Transverse colon (tissue), 4 donors: Measurements from ENCODE around the gene OR4F15. TPM values are rescaled to one million over a fixed set of nuclear protein-coding genes. Genes with fewer than 3 reads are reported as not detected.
"Not testable (repeated sequence)": the region's sequence is repeated elsewhere in the genome, so short reads cannot be mapped to it uniquely, and the experiment has no call there.

Experiments used
- DNase-seq: peaks from one replicate; pipeline ENCODE4 v3.0.0-alpha.2; 2019
- H3K27ac ChIP-seq, 4 donors: fragments of 200-600 bp; sonication (generic); 2 replicates each; pipeline ENCODE4 v1.5.1; 2016 to 2018; ENCODE audit warnings: inconsistent platforms in 4 of 4
- H3K27me3 ChIP-seq: fragments of 200-600 bp; sonication (generic); 2 replicates; pipeline ENCODE4 v1.5.1; 2017; ENCODE audit warnings: inconsistent platforms
- H3K36me3 ChIP-seq, 4 donors: fragments of 200-600 bp; sonication (generic); 2 replicates each; pipeline ENCODE4 v1.5.1; 2017 to 2019; ENCODE audit warnings: inconsistent platforms in 4 of 4
- H3K4me1 ChIP-seq, 4 donors: fragments of 200-600 bp; sonication (generic); 2 replicates each; pipeline ENCODE4 v1.5.1; 2017 to 2020; ENCODE audit warnings: inconsistent platforms in 4 of 4
- H3K4me3 ChIP-seq, 4 donors: fragments of 200-600 bp; sonication (generic); 1 replicate in 1 of 4; 2 replicates in 3 of 4; pipeline versions ENCODE4 v1.5.1 to v1.6.1; 2017 to 2019; ENCODE audit warnings: inconsistent platforms in 4 of 4
- H3K9me3 ChIP-seq, 2 donors: fragments of 200-600 bp; sonication (generic); 2 replicates each; pipeline ENCODE4 v1.5.1; 2017 to 2019; ENCODE audit warnings: inconsistent platforms in 2 of 2
- CTCF ChIP-seq, 5 experiments: fragments of 200-600 bp in 3 of 5; fragments of 450-650 bp in 2 of 5; sonication (generic) in 3 of 5; IDR thresholded peaks; 1 replicate in 2 of 5; 2 replicates in 3 of 5; pipeline ENCODE4 v1.5.1; 2016 to 2017; ENCODE audit warnings: antibody characterized with exemption in 5 of 5, inconsistent platforms in 3 of 5, mild to moderate bottlenecking in 2 of 5, moderate library complexity in 1 of 5
- EP300 ChIP-seq: sonication (generic); formaldehyde crosslinking; IDR thresholded peaks from one replicate; pipeline ENCODE4 v1.6.1; 2017; ENCODE audit warnings: antibody characterized with exemption, low read depth
- POLR2A ChIP-seq: fragments of 450-650 bp; IDR thresholded peaks from one replicate; pipeline ENCODE4 v1.6.1; 2016; ENCODE audit warnings: antibody characterized with exemption, mild to moderate bottlenecking, moderate library complexity
- POLR2AphosphoS5 ChIP-seq, 3 donors: sonication (generic); formaldehyde crosslinking; IDR thresholded peaks; one replicate each; pipeline ENCODE4 v1.6.1; 2016; ENCODE audit warnings: antibody characterized with exemption in 3 of 3
- WGBS, 2 donors: methylation state at CpG; one replicate each; pipeline ENCODE4 v1.1.5; 2018; ENCODE audit warnings: low coverage in 1 of 2; 5-methylcytosine and 5-hydroxymethylcytosine counted together
- in situ Hi-C, 4 donors: fragments of 200-750 bp; cut with MboI; loops; one replicate each; pipeline versions ENCODE4 v1.15.0 to v1.15.1; 2017; ENCODE audit warnings: low sequenced_read_pairs in 3 of 4, low pct_ligation_motif_present in 1 of 4, low pct_unique_long_range_greater_than_20kb in 1 of 4
- intact Hi-C: fragments of 100-400 bp; cut with DNase I; formaldehyde crosslinking; loops from one replicate; pipeline ENCODE4 v1.15.1; 2023; ENCODE audit warnings: low total_unique reads
- total RNA-seq, 4 donors: library from RNA; depleted of rRNA; stranded (reverse); fragments of >200 nt; gene quantifications; one replicate each; pipeline ENCODE4 v1.1.0, GENCODE V29; 2016

OR4F15 gene
- total RNA-seq, 4 donors from 2014 or later: not detected

DNA sequence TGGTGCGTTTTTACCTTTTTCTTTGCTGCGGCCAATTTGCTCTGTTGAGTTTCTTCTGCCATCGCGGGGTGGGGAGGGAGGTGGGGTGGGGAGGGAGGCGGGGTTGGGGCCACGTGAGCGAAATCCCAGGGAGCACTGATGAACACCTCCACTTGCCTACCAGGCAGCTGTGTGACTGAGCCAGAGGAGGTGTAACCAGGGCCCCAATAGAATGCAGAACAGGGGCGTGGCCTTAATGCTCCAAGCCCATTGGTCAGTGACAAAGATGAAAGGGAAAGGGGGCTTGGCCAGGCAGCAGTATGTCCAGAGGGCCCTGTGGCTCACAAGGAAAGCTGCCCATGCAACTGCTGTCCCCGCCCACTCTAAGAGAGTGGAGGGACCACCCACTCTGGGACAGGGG is 30.1 kb upstream of the OR4F15 start:
- no peak overlapping the region for H3K4me3 ChIP-seq
- H3K36me3 ChIP-seq: no peaks in the 10 kb centered on the region
- no peak overlapping the region for H3K27ac ChIP-seq
- peaks cover 0 to 4% (median 0%) of the 10 kb centered on the region in 4 donors for H3K4me1 ChIP-seq
- in situ Hi-C loops: no loop called here
- H3K27me3 ChIP-seq: no peaks in the 10 kb centered on the region
- intact Hi-C loops: no loop called here
- no peaks in the 10 kb centered on the region for H3K9me3 ChIP-seq
- no peak for TF ChIP-seq CTCF (IDR thresholded peaks at IDR 0.05)
- no peak for TF ChIP-seq POLR2A
- TF ChIP-seq POLR2AphosphoS5 (IDR thresholded peaks at IDR 0.05): no peak
- TF ChIP-seq EP300: no peak
- WGBS, 2 donors: 89% methylated on average over 9 of the region's 9 CpGs; no CpG with 5 or more reads in 1 of the 2 donors
- DNase-seq: no peak

GRCh38 chr15:101784644-101785043 is 27.4 kb upstream of the OR4F15 start:
- H3K4me3 ChIP-seq: no peak overlapping the region
- no peak for DNase-seq
- no peaks in the 10 kb centered on the region for H3K9me3 ChIP-seq
- in situ Hi-C loops (no loop called here), intact Hi-C loops (no loop called here)
- H3K27me3 ChIP-seq: no peaks in the 10 kb centered on the region
- WGBS, 2 donors: 45 to 49% methylated on average over 2 of the region's 2 CpGs
- TF ChIP-seq POLR2AphosphoS5 (IDR thresholded peaks at IDR 0.05): no peak
- no peak for TF ChIP-seq POLR2A
- TF ChIP-seq CTCF (IDR thresholded peaks at IDR 0.05): no peak
- TF ChIP-seq EP300: no peak
- no peaks in the 10 kb centered on the region for H3K36me3 ChIP-seq
- H3K27ac ChIP-seq: no peak overlapping the region
- peaks cover 0 to 4% (median 0%) of the 10 kb centered on the region in 4 donors for H3K4me1 ChIP-seq

DNA sequence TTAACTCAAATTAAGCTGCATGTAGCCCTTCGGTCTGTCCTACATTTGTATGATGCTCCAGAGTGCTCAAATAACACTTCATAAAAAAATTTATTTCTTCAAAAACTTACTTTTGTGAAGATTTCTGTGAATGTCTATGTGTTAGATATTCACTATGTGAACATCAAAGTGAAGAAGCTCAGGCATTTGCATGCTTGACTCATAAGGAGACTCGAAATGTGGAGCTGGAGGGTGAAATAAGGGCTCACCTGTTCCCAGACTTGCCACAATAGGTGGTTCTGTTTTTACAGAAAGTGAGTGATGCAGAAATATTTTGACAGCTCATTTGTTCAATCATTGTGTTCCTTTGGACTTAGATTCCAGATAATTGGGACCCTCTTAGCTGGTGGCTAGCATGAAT is 25.6 kb upstream of the OR4F15 start:
- 77 to 78% methylated on average over 2 of the region's 2 CpGs for WGBS, 2 donors
- intact Hi-C loops: not testable (repeated sequence)

GRCh38 chr15:101788001-101788400 is 24.0 kb upstream of the OR4F15 start:
- H3K4me3 ChIP-seq, H3K9me3 ChIP-seq, intact Hi-C loops, H3K36me3 ChIP-seq, H3K27ac ChIP-seq, H3K27me3 ChIP-seq, in situ Hi-C loops, H3K4me1 ChIP-seq, DNase-seq: not testable (repeated sequence)
- 89% methylated on average over 2 of the region's 2 CpGs; no CpG with 5 or more reads in 1 of the 2 donors for WGBS, 2 donors

More for the DNA sequence above, 25.6 kb upstream of the OR4F15 start:
- H3K27ac ChIP-seq, H3K27me3 ChIP-seq, H3K4me1 ChIP-seq, DNase-seq, H3K9me3 ChIP-seq, H3K4me3 ChIP-seq, in situ Hi-C loops, H3K36me3 ChIP-seq: not testable (repeated sequence)

- H3K27me3 ChIP-seq, in situ Hi-C loops: not testable (repeated sequence)
These were observed 23.3 kb upstream of the OR4F15 start for GRCh38 chr15:101788503-101789269.

DNA sequence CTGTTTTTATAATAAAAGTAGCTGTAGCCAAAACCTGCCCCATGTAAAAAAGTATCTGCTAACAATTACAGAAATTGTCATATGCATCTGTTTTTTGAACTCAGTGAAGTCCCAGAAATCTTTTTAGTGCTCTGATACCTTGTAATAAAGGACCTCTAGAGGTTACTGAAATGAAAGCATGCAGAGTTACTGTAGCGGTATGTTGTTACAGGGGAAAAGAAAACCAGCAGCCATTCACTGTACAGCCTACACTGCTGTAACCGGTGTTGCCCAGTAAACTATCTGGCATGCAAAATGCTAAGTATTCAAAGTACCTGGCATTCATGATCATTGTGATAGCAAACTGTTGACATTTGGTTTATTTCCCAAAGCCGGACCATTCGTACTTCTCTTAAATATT is 21.3 kb upstream of the OR4F15 start:
- DNase-seq, in situ Hi-C loops, H3K4me3 ChIP-seq, H3K36me3 ChIP-seq, intact Hi-C loops, H3K27me3 ChIP-seq, H3K27ac ChIP-seq, H3K9me3 ChIP-seq, H3K4me1 ChIP-seq: not testable (repeated sequence)
- WGBS, 2 donors: 33 to 42% methylated on average over 1 of the region's 4 CpGs

More at GRCh38 chr15:101788503-101789269, 23.3 kb upstream of the OR4F15 start:
- H3K9me3 ChIP-seq, intact Hi-C loops, H3K27ac ChIP-seq, H3K36me3 ChIP-seq, H3K4me1 ChIP-seq, DNase-seq, H3K4me3 ChIP-seq: not testable (repeated sequence)
- WGBS, 2 donors: 21 to 59% methylated on average over 4 of the region's 5 CpGs

DNA sequence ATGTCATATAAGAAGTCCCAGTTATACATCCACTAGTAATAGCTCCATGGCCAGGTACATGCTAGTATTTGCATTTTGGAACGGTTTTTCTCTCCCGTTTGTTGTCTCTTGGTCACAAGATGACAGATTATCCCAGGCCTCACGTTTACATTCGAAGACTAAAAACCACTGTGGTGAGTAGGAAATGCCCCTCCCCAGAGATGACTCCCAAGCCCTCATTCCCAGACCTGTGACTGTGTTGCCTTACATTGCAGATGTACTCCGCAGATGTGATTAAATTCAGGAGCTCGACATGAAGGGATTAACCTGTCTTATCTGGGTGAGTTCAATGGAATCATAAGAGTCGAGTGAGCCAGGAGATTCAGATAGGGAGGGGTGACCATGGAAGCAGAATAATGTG is 18.0 kb upstream of the OR4F15 start:
- DNase-seq, in situ Hi-C loops, H3K27ac ChIP-seq, H3K27me3 ChIP-seq, H3K9me3 ChIP-seq, H3K4me1 ChIP-seq, intact Hi-C loops, H3K36me3 ChIP-seq, H3K4me3 ChIP-seq: not testable (repeated sequence)
- WGBS, 2 donors: 75 to 81% methylated on average over 6 to 7 of the region's 7 CpGs
